Measurements from ENCODE around the gene MRPS14.

DNA sequence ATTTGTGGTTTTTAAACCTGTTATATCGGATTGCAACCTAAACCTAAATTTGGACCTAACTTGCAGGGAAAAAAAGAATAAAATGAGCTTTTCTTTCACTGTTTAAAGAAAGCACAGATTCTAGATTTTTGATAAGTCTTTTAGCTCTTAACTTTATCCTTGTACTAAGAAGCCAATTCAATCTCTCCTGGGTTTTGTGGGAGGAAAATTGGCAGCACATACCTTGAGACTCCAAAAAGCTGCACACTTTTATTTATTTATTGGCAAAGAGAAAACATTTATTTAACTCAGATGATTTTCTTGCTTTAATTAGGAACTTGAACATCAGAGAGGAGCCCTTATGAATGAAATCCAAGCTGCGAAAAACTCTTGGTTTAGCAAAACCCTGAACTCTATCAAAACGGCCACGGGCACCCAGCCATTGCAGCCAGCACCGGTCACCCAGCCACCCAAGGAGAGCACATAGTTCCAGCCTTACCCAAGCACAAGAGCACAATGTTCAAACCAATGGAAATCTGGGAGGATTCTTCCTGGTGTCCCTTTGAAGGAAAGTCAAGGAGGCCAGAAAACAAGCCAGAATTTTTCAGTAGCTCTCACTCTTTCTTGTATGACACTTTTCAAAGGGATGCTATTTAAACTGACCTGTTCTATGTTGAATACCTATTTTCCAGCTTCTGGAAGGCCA lies 33.5 kb downstream of the MRPS14 start:
- no peak for TF ChIP-seq MAX (IDR thresholded peaks at IDR 0.05)
- no peak for TF ChIP-seq TAF1 (IDR thresholded peaks at IDR 0.05; ENCODE audit: low read depth)
- TF ChIP-seq, protein P1, sequence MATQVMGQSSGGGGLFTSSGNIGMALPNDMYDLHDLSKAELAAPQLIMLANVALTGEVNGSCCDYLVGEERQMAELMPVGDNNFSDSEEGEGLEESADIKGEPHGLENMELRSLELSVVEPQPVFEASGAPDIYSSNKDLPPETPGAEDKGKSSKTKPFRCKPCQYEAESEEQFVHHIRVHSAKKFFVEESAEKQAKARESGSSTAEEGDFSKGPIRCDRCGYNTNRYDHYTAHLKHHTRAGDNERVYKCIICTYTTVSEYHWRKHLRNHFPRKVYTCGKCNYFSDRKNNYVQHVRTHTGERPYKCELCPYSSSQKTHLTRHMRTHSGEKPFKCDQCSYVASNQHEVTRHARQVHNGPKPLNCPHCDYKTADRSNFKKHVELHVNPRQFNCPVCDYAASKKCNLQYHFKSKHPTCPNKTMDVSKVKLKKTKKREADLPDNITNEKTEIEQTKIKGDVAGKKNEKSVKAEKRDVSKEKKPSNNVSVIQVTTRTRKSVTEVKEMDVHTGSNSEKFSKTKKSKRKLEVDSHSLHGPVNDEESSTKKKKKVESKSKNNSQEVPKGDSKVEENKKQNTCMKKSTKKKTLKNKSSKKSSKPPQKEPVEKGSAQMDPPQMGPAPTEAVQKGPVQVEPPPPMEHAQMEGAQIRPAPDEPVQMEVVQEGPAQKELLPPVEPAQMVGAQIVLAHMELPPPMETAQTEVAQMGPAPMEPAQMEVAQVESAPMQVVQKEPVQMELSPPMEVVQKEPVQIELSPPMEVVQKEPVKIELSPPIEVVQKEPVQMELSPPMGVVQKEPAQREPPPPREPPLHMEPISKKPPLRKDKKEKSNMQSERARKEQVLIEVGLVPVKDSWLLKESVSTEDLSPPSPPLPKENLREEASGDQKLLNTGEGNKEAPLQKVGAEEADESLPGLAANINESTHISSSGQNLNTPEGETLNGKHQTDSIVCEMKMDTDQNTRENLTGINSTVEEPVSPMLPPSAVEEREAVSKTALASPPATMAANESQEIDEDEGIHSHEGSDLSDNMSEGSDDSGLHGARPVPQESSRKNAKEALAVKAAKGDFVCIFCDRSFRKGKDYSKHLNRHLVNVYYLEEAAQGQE (IDR thresholded peaks at IDR 0.05; ENCODE audit: low read depth) = no peak
- no peak for TF ChIP-seq NFIC (IDR thresholded peaks at IDR 0.05)
- TF ChIP-seq YY1 (IDR thresholded peaks at IDR 0.05; ENCODE audit: low read depth) = no peak
- no peak for TF ChIP-seq CEBPB (IDR thresholded peaks at IDR 0.05)
- TF ChIP-seq TEAD4 (IDR thresholded peaks at IDR 0.05) = no peak
- no peak for TF ChIP-seq EP300 (IDR thresholded peaks at IDR 0.05; ENCODE audit: borderline replicate concordance)
- TF ChIP-seq ZBTB7A (IDR thresholded peaks at IDR 0.05; ENCODE audit: low read depth) = no peak
- no peak for TF ChIP-seq FOXM1 (IDR thresholded peaks at IDR 0.05; ENCODE audit: borderline replicate concordance, low read depth)
- TF ChIP-seq RAD21 (IDR thresholded peaks at IDR 0.05; ENCODE audit: low read depth) = no peak

All from Ishikawa (cell line).